Ovary (tissue), 3 donors: ENCODE measurements around the gene AUH.

Experiments
- CTCF ChIP-seq, 3 donors: fragments of 450-650 bp in 2 of 3; fragments of 200-600 bp in 1 of 3; IDR thresholded peaks; one replicate each; pipeline versions ENCODE4 v1.5.1 to v1.8.0; 2016 to 2022; ENCODE audit warnings: antibody characterized with exemption in 3 of 3, mild to moderate bottlenecking in 1 of 3
- EP300 ChIP-seq: sonication (generic); formaldehyde crosslinking; IDR thresholded peaks from one replicate; pipeline ENCODE4 v1.6.1; 2017; ENCODE audit warnings: antibody characterized with exemption
- POLR2A ChIP-seq: fragments of 450-650 bp; IDR thresholded peaks from one replicate; pipeline ENCODE4 v1.6.1; 2017; ENCODE audit warnings: antibody characterized with exemption, mild to moderate bottlenecking, moderate library complexity
- donor health status: DM: no; HTN: no; CAD: no.

- no peak for TF ChIP-seq CTCF (IDR thresholded peaks at IDR 0.05)
- no peak for TF ChIP-seq POLR2A
- no peak for TF ChIP-seq EP300
Observed at GRCh38 chr9:91266448-91266847, 95.3 kb downstream of the AUH start.
